22Rv1 (cell line): ENCODE measurements around the gene GSDMA.

Experiments used
- ZFX ChIP-seq: fragments of 450-650 bp; IDR thresholded peaks from 2 replicates; pipeline ENCODE4 v1.6.1; 2017; ENCODE audit warnings: antibody characterized with exemption, borderline replicate concordance
- TF ChIP-seq, protein P1 (sequence below): fragments of 450-650 bp; IDR thresholded peaks from 2 replicates; pipeline ENCODE4 v1.5.1; 2017; ENCODE audit warnings: mild to moderate bottlenecking

DNA sequence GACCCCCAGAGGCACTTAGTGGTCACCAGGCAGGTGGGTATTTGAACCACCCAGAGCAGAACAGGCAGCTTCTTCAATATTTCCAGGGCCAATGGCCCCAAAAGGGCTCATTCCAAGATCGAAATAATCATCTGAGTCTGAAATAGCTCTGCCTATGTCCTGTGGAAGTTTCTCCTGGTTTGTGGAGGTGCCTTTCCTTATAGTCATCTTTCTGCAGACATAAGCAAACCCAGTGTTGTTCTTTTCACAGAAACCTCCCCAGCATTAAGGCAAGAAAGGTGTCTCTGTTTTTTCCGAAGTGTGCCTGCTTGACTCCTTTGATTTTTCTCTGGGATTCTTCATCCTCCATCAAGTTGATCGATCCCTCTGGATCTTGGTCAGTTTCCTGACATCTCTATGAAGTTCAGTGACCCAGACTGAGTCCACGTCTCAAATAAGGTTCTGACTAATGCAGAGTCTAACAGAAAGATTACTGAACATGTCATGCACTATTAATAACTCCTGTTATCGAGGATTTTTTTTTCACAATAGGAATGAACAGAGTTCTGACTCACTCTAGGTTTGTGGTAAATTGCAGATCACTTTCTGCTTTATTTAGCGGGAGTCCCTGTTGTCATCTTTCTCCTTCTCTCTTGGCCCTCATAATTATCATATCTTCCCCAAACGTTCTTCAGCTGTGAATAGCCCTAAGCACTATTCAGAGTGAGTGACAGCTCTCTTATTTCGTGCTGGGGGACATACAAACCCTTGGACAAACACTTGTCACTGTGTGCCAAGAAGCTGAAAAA, 33.8 kb upstream of the GSDMA start:
- TF ChIP-seq, protein P1, sequence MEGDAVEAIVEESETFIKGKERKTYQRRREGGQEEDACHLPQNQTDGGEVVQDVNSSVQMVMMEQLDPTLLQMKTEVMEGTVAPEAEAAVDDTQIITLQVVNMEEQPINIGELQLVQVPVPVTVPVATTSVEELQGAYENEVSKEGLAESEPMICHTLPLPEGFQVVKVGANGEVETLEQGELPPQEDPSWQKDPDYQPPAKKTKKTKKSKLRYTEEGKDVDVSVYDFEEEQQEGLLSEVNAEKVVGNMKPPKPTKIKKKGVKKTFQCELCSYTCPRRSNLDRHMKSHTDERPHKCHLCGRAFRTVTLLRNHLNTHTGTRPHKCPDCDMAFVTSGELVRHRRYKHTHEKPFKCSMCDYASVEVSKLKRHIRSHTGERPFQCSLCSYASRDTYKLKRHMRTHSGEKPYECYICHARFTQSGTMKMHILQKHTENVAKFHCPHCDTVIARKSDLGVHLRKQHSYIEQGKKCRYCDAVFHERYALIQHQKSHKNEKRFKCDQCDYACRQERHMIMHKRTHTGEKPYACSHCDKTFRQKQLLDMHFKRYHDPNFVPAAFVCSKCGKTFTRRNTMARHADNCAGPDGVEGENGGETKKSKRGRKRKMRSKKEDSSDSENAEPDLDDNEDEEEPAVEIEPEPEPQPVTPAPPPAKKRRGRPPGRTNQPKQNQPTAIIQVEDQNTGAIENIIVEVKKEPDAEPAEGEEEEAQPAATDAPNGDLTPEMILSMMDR = no peak
- no peak for TF ChIP-seq ZFX
